ENCODE measurements around the gene MCF2L. TPM values are rescaled to one million over a fixed set of nuclear protein-coding genes. Genes with fewer than 3 reads are reported as not detected.
"Not testable (repeated sequence)": the region's sequence is repeated elsewhere in the genome, so short reads cannot be mapped to it uniquely, and the experiment has no call there.

The MCF2L gene
- total RNA-seq, 1 donor from 2014 or later: 115 TPM

DNA sequence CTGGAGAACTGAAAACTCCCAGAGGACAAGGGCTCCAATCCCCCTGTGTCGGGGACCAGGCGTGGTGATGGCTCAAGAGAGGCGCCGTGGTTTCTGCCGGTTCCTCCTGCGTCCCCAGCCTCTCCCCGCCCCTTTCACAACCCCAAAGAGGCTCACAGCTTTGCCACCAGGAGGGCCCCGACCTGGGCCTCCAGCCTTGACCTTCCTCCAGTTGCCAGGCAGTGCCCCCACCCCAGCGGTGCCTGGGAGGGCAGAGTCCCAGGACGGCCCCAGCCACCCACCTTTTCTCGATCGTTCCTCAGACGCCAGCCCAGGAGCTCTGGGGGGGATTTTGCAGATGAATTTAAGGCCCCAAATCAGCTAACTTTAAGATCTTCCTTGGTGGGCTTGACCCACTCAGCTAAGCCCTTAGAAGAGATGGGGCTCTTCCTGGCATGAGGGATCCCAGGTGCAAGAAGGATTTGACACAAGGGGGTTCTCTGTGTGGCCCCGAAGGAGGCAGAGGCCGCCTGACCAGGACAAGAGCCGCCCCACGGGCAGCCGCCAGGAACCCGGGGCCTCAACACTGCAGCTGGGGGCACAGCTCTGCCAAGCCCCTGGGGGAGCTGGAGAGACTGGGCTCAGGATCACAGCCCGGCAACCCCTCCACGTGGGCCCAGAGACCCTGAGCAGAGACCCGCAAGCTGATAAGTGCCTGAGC is 47.0 kb downstream of the MCF2L start:
- DNase-seq (ENCODE audit: low spot score): no peak

DNA sequence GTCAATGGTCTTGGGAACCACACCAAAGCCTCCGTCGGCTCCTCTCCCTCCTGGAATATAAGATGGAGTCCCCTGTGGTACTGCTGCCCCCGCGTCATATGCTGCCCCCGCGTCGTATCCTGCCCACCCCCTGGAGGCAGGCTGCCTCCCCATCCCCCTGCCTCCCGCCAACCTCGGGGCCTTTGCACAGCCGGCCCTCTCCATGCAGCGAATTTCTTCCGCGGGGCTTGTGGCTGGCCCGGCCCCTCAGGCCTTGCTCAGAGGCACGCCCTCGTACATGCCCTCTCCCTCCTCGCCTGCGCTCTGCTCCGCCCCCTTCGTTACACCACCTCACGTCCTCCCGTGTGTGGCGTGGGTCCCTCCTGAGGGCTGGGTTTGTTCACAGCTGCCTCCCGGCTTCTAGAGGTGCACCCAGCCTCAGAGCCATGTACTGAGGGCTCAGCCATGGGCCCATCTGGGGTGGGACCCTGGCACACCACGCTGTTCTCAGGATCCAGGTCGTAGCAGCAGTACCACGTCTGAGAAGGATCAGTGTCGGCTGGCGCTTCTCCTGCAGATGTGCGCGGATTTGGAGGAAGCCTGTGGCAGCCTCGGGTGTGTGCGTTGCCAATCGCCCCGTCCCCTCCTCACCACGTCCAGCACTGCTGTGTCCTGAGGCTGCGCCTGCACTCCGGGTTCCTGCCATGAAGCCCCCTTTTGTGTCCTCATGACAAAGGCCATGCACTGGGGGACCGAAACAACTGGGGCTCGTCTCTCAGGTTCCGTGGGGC is 47.7 kb downstream of the MCF2L start:
- DNase-seq (ENCODE audit: low spot score): no peak

- DNase-seq (ENCODE audit: low spot score): no peak
These were observed 48.6 kb downstream of the MCF2L start for GRCh38 chr13:113017506-113018215.

GRCh38 chr13:113018676-113019465 is 49.9 kb downstream of the MCF2L start:
- DNase-seq (ENCODE audit: low spot score): no peak

GRCh38 chr13:113020323-113021080 is 51.5 kb downstream of the MCF2L start:
- no peak for DNase-seq (ENCODE audit: low spot score)

- DNase-seq (ENCODE audit: low spot score): no peak
These were observed 52.4 kb downstream of the MCF2L start for GRCh38 chr13:113021391-113021790.

DNA sequence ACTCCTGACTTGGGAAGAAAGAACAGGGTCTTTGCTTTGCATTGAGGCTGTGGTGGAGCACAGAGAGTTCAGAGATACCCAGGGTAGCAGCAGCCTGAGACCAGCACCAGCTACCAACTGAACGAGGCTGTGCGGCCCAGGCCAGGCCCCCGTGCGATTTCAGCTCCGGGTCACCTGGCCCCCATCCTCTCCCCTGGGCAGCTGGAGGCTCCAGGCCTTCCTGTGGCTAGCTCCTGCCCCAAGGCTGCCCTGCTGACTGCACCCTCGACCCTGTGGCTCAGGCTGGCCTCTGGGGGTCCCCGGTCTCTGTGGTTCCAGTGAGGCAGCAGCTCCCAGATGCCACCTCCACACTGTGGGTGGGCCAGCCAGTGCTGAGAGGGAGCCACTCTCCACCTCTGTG is 52.8 kb downstream of the MCF2L start:
- DNase-seq (ENCODE audit: low spot score): no peak

DNA sequence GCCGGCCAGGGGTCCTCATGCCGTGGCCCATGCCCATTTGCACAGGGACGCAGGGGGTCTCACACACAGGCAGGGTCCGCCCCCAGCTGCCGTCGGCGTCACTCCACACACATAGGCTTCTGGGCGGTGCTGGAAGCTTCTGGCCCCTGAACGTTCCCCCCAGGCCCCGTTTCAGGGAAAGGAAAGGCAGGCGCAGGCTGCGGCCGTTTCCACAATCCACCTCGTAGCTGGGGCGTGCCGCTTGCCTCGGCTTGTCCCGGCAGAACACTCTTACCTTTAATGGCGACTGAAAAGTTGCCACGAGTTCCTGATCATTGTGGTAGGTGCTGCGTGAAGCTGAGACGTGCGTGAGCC is 53.4 kb downstream of the MCF2L start:
- no peak for DNase-seq (ENCODE audit: low spot score)

DNA sequence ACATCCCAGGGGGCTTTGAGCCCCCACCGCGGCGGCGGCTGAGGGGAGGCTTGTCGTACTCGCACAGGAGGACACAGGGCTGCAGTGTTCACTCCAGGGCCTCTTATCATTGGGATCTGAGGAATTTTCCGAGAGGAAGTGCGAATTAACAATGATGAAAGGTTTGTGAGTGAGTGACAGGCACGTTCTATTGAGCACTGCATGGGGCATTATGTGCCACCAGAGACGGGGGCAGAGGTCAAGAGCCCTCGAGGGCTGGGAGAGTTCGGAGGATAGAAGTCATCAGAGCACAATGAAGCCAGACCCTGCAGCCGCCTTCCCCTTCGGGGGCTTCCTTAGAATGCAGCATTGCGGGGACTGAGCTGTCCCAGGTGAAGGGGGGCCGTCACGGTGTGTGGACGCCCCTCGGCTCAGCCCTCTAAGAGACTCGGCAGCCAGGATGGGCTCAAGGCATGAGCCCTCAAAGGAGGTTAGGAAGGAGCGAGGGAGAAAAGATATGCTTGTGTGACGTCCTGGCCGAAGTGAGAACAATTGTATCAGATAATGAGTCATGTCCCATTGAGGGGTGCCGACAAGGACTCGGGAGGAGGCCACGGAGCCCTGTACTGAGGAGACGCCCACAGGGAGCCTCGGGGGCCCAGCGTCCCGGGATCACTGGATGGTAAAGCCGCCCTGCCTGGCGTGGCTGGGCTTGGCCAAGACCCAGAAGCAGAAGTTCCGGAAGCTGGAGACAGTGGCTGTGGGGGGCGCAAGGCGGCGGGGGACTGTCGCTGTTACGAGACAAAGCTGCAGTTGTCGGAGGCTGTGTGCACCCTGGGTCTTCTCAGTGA is 53.9 kb downstream of the MCF2L start:
- DNase-seq (ENCODE audit: low spot score): no peak

DNA sequence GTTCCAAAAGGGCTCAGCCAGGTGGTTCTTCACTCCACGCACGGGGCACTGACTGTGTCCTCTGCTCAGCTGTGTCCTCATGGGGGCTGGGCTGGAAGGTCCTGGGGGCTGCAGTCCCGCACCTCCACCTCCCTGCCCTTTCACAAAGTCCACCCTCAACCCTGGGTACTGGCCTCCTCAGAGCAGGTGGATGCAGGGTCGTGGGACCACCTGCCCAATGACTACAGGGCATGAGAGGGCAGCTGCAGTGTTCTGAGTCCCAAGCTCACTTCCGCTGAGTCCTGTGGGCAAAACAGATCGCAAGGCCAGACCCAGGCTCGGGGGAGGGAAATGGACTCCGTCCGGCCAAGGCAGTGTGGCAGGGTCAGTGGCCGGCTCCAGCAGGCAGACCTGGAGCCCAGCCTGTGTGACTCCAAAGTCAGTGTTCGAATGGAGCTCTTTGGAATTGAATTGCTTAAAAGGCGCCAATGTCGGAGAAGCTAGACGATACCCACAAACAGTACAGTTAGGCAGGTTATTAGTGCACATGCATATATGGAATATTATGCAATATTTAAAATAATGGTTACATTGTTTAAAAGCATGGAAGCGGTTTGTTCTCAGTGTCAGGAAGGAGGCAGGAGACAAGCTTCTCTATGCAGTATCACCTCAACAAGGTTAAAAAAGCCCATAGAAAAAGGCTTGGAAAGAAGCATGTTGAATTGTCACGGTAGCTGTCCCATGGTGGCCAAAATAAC is 54.8 kb downstream of the MCF2L start:
- no peak for DNase-seq (ENCODE audit: low spot score)

GRCh38 chr13:113024466-113024865 is 55.5 kb downstream of the MCF2L start:
- DNase-seq (ENCODE audit: low spot score): no peak

DNA sequence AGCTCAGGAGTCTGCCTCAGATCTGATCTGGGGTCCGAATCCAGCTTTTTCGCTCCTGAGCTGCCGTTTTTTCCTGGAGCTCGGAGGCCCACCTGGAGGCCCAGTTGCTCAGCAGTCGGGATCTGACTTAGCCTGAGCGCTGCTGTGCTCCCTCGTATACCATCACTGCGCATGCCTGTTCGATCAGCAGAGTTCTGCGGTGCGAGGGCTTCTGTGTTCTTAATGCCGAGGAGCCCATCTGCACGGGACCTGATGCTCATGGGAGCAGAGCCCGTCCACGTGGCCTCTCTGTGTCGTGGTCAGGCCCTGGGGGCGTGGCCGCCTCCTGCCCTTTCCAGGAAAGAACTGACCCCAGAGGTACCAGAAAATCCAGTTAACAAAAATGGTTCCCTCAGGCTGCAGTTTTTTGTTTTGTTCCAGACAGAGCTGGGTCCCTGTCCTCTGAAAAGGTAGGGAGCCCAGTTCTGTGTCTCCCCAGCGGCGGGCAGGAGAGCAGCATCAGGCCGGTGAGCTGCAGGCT is 57.4 kb downstream of the MCF2L start:
- no peak for DNase-seq (ENCODE audit: low spot score)

DNA sequence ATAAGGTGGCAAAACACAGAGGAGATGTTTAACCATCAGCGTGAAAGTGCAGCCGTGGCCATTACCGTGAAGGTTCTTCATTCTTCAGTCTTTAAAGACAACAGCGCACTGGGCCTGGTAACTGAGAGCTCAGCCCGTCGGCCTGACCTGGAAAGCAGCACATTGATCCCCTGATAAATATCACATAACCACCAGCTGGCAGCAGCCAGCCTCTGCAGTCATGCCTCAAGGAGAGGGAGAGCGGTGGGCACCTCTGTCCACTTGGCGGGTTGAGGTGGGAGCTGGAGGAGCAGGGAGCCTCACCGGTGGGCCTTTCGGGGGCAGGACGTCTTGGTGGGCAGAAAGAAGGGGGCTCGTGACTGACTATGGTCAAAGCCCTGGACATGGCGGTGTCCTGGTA is 58.1 kb downstream of the MCF2L start:
- no peak for DNase-seq (ENCODE audit: low spot score)

GRCh38 chr13:113027566-113027965 is 58.6 kb downstream of the MCF2L start:
- DNase-seq (ENCODE audit: low spot score): no peak

GRCh38 chr13:113028336-113029060 is 59.5 kb downstream of the MCF2L start:
- DNase-seq (ENCODE audit: low spot score): no peak

- DNase-seq (ENCODE audit: low spot score): no peak
These were observed 60.0 kb downstream of the MCF2L start for GRCh38 chr13:113029061-113029445.

- DNase-seq (ENCODE audit: low spot score): no peak
These were observed 60.7 kb downstream of the MCF2L start for GRCh38 chr13:113029487-113030258.

DNA sequence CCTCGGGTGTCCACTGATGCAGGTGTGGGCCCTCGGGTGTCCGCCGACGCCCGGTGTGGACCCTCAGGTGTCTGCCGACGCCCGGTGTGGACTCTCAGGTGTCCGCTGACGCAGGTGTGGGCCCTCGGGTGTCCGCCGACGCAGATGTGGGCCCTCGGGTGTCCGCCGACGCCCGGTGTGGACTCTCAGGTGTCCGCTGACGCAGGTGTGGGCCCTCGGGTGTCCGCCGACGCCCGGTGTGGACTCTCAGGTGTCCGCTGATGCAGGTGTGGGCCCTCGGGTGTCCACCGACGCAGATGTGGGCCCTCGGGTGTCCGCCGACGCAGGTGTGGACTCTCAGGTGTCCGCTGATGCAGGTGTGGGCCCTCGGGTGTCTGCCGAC is 61.2 kb downstream of the MCF2L start:
- not testable (repeated sequence) for DNase-seq (ENCODE audit: low spot score)

Data from ureter (tissue), 1 donor.